Psoas muscle (tissue), 8 donors: ENCODE results near the gene PLCD1. TPM values are rescaled to one million over a fixed set of nuclear protein-coding genes. Genes with fewer than 3 reads are reported as not detected.

Experiments used
- ATAC-seq, 4 donors: fragments of 200-7000 bp; cut with Tn5 transposase; one replicate each; pipeline ENCODE4 v1.9.1; 2020; ENCODE audit warnings: moderate library complexity in 3 of 4, mild to moderate bottlenecking in 2 of 4
- DNase-seq, 2 donors: peaks; one replicate each; pipeline ENCODE4 v3.0.0-alpha.2; 2020
- H3K27ac ChIP-seq: fragments of 200-600 bp; one replicate; pipeline ENCODE4 v1.8.0; 2022
- H3K27me3 ChIP-seq, 3 donors: fragments of 200-600 bp in 1 of 3; one replicate each; pipeline versions ENCODE4 v1.6.1 to v1.8.0; 2013 to 2022; ENCODE audit warnings: low read length in 2 of 3, mild to moderate bottlenecking in 2 of 3, moderate library complexity in 1 of 3; ENCODE audit not compliant: insufficient read depth in 3 of 3
- H3K36me3 ChIP-seq, 2 donors: fragments of 200-600 bp in 1 of 2; one replicate each; pipeline versions ENCODE4 v1.6.1 to v1.8.0; 2013 to 2022; ENCODE audit warnings: low read depth in 1 of 2, mild to moderate bottlenecking in 1 of 2, moderate library complexity in 1 of 2; ENCODE audit not compliant: insufficient read depth in 1 of 2
- H3K4me1 ChIP-seq: fragments of 200-600 bp; one replicate; pipeline ENCODE4 v1.8.0; 2022
- H3K4me3 ChIP-seq: fragments of 200-600 bp; one replicate; pipeline ENCODE4 v1.8.0; 2022; ENCODE audit warnings: mild to moderate bottlenecking
- H3K9me3 ChIP-seq: fragments of 200-600 bp; one replicate; pipeline ENCODE4 v1.8.0; 2022
- WGBS, 3 donors: extraction: QIAGEN DNeasy Blood & Tissue Kit; methylation state at CpG; one replicate each; pipeline versions ENCODE4 v1.1.6 to v1.1.7; 2013; 5-methylcytosine and 5-hydroxymethylcytosine counted together
- intact Hi-C, 2 donors: fragments of 100-400 bp; cut with DNase I; formaldehyde crosslinking; loops; one replicate each; pipeline versions ENCODE4 v1.11.0 to v1.14.2; 2022
- polyA plus RNA-seq, 3 donors: library from polyadenylated mRNA; stranded (reverse); fragments of 200-250 nt; gene quantifications; one replicate each; pipeline ENCODE4 v1.2.3, GENCODE V29; 2013
- total RNA-seq, 4 donors: library from RNA; stranded (reverse); fragmentation: NEBNext Ultra II Directional in 2 of 4; extraction: Animal tissue kit (Norgen Biotek cat#: 25700) in 2 of 4; gene quantifications; one replicate each; pipeline versions ENCODE4 v1.2.1 to v1.2.4, GENCODE V29; 2021 to 2023
- TF ChIP-seq, protein P1 (sequence below): fragments of 200-600 bp; IDR thresholded peaks from one replicate; pipeline ENCODE4 v1.8.0; 2022; ENCODE audit warnings: antibody characterized with exemption
- donor health status: healthy with polysubstance abuse.
- donor health status: DM: no; HTN: no; CAD: no; lungs with moderate emphysema.
- donor health status: Bipolar disorder and iron deficiency.
- donor health status: healthy.
- donor health status: DM: yes; HTN: yes; CAD: no.
- donor health status: DM: no; HTN: no; CAD: no.
- donor health status: DM: no; HTN: no; CAD: no.
- donor health status: DM: yes; HTN: yes; CAD: no.

Gene PLCD1
- total and polyA plus RNA-seq, 7 donors = 2.4 to 7.9 (median 4.8) TPM

DNA sequence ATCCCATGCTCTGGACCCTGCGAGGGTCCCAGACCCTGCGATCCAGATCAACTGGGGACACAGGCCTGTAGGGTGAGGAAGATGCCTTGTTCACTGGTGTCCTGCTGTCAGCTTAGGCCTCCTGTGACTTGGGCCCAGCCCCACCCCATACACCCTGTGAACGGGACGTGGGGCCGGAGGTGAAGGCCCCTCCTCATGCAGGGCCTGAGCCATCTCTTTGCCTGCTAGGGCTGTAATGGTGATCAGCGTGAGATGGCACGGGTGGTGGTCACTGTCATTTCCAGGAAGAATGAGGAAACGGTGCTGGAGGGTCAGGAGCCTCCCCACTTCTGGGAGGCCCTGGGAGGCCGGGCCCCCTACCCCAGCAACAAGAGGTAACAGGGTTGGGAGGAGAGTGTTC is 26.5 kb downstream of the PLCD1 start:
- intact Hi-C loops = loop anchor here (2.0 to 10.0 kb wide), 2 partner anchors 148 kb away; no protein-coding TSS in a partner anchor
- no peak overlapping the region for H3K4me3 ChIP-seq
- DNase-seq (no peak), ATAC-seq (no peak)
- H3K9me3 ChIP-seq = no peaks in the 10 kb centered on the region
- H3K36me3 ChIP-seq = no peaks in the 10 kb centered on the region
- H3K4me1 ChIP-seq = peaks cover 10% of the 10 kb centered on the region
- no peaks in the 10 kb centered on the region for H3K27me3 ChIP-seq
- H3K27ac ChIP-seq = no peak overlapping the region
- TF ChIP-seq, protein P1, sequence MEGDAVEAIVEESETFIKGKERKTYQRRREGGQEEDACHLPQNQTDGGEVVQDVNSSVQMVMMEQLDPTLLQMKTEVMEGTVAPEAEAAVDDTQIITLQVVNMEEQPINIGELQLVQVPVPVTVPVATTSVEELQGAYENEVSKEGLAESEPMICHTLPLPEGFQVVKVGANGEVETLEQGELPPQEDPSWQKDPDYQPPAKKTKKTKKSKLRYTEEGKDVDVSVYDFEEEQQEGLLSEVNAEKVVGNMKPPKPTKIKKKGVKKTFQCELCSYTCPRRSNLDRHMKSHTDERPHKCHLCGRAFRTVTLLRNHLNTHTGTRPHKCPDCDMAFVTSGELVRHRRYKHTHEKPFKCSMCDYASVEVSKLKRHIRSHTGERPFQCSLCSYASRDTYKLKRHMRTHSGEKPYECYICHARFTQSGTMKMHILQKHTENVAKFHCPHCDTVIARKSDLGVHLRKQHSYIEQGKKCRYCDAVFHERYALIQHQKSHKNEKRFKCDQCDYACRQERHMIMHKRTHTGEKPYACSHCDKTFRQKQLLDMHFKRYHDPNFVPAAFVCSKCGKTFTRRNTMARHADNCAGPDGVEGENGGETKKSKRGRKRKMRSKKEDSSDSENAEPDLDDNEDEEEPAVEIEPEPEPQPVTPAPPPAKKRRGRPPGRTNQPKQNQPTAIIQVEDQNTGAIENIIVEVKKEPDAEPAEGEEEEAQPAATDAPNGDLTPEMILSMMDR = no peak
- WGBS, 3 donors = 78 to 85% (median 78%) methylated on average over 9 of the region's 9 CpGs

DNA sequence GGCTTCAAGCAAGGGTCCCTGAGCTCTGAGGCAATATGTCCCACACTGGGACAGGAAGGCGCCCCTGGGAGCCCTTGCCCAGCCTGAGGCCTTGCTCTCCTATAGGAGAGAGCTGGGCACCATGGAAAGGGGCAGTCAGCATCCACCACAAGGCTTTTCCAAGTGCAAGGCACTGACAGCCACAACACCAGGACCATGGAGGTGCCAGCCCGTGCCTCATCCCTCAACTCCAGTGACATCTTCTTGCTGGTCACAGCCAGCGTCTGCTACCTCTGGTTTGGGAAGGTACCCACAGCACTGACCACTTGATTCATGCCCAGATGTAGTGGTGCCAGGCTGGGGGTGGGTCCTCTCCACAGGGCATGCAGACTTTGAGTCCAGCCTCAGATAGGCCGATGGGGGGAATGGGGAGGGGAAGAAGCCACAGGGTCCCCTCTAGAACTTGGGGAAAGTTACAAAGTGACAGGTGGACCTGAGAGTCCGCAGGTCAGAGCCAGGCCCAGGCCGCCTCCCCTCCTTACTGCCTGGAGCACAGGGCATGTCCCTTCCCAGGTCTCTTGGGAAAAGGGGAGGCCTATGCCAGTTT is 27.1 kb downstream of the PLCD1 start:
- Histone ChIP-seq H3K27ac (no peak overlapping the region), H3K27me3 (no peaks in the 10 kb centered on the region), H3K9me3 (no peaks in the 10 kb centered on the region), H3K4me3 (no peak overlapping the region), H3K4me1 (peaks cover 10% of the 10 kb centered on the region), H3K36me3 (no peaks in the 10 kb centered on the region)
- TF ChIP-seq, protein P1 = no peak
- intact Hi-C loops = loop anchor here (2.0 to 10.0 kb wide), 2 partner anchors 148 kb away; no protein-coding TSS in a partner anchor
- DNase-seq (no peak), ATAC-seq (no peak)
- WGBS, 3 donors = 91 to 95% (median 93%) methylated on average over 6 of the region's 6 CpGs

DNA sequence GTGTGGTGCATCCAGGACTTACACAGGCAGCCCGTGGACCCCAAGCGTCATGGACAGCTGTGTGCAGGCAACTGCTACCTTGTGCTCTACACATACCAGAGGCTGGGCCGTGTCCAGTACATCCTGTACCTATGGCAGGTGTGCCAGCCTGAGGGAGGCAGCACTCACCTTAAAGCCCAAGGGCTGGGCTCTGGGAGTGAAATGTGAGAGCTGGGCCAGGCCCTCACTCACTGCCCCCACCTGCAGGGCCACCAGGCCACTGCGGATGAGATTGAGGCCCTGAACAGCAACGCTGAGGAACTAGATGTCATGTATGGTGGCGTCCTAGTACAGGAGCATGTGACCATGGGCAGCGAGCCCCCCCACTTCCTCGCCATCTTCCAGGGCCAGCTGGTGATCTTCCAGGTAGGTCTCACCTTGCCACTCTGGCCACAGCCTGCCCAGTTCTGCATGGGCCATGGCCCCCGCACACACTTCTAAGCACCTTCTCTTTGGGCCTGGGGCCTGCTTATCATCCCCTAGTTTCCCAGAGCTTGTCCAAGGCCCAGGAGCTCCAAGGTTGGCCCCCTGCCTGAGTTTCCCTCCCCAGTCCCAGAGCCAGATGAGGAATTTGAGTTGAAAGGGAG is 27.9 kb downstream of the PLCD1 start:
- no peaks in the 10 kb centered on the region for H3K36me3 ChIP-seq
- ATAC-seq (no peak), DNase-seq (peak in 1 of 2 donors; percentile 46)
- H3K27me3 ChIP-seq = no peaks in the 10 kb centered on the region
- H3K27ac ChIP-seq = no peak overlapping the region
- TF ChIP-seq, protein P1 = no peak
- 88 to 92% (median 89%) methylated on average over 9 of the region's 9 CpGs for WGBS, 3 donors
- H3K4me3 ChIP-seq = no peak overlapping the region
- H3K4me1 ChIP-seq = peaks cover 10% of the 10 kb centered on the region
- intact Hi-C loops = loop anchor here (2.0 to 10.0 kb wide), 2 partner anchors 147 kb away; no protein-coding TSS in a partner anchor
- no peaks in the 10 kb centered on the region for H3K9me3 ChIP-seq

DNA sequence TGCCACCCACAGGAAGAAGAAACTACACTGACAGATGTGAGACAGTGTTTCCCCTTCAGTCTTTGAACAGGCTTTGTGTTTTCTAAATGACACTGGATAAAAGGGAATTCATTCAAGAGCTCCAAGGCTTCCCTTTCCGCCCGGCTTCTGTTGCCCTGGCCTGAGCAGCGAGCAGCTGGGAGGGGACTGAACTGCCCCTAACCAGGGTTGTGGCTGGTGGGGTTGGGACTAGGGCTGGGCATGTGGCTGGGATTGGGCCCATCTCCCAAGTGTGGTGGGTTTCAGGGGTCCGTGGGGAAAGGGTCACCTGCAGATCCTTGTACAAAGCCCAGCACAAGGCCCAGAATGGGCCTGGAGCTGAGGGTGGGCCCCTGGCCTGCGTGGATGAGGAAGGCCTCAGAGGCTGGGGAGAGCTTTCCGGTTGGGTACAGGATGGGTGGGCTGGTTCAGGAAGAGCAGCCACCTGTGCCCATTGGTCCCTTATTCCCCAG is 28.4 kb downstream of the PLCD1 start:
- Histone ChIP-seq H3K4me1 (peaks cover 10% of the 10 kb centered on the region), H3K27me3 (no peaks in the 10 kb centered on the region), H3K4me3 (no peak overlapping the region), H3K27ac (no peak overlapping the region), H3K36me3 (no peaks in the 10 kb centered on the region), H3K9me3 (no peaks in the 10 kb centered on the region)
- DNase-seq (no peak), ATAC-seq (no peak)
- intact Hi-C loops = loop anchor here in 1 of 2 donors (10.0 kb wide), 1 partner anchor 146 kb away; no protein-coding TSS in a partner anchor
- TF ChIP-seq, protein P1 = no peak
- WGBS, 3 donors = 90 to 95% (median 95%) methylated on average over 6 of the region's 6 CpGs
